Ovary (tissue), 9 donors: Measurements from ENCODE around the gene MYOZ3. TPM values are rescaled to one million over a fixed set of nuclear protein-coding genes. Genes with fewer than 3 reads are reported as not detected.

Source experiments
- DNase-seq, 5 donors: peaks; one replicate each; pipeline ENCODE4 v3.0.0-alpha.2; 2019 to 2020
- H3K27ac ChIP-seq, 2 donors: fragments of 200-600 bp; one replicate each; pipeline versions ENCODE4 v1.5.1 to v1.8.0; 2019 to 2022
- H3K27me3 ChIP-seq: fragments of 200-600 bp; one replicate; pipeline ENCODE4 v1.8.0; 2022
- H3K36me3 ChIP-seq: fragments of 200-600 bp; sonication (generic); one replicate; pipeline ENCODE4 v1.5.1; 2019
- H3K4me1 ChIP-seq: one replicate; pipeline ENCODE4 v1.8.1; 2013; ENCODE audit warnings: mild to moderate bottlenecking, moderate library complexity; ENCODE audit not compliant: insufficient read depth
- H3K4me3 ChIP-seq: fragments of 200-600 bp; sonication (generic); one replicate; pipeline ENCODE4 v1.5.1; 2017
- H3K9me3 ChIP-seq, 2 donors: fragments of 200-600 bp in 1 of 2; sonication (generic) in 1 of 2; one replicate each; pipeline versions ENCODE4 v1.5.1 to v1.8.1; 2013 to 2019; ENCODE audit warnings: mild to moderate bottlenecking in 1 of 2, moderate library complexity in 1 of 2
- CTCF ChIP-seq, 3 donors: fragments of 450-650 bp in 2 of 3; fragments of 200-600 bp in 1 of 3; IDR thresholded peaks; one replicate each; pipeline versions ENCODE4 v1.5.1 to v1.8.0; 2016 to 2022; ENCODE audit warnings: antibody characterized with exemption in 3 of 3, mild to moderate bottlenecking in 1 of 3
- EP300 ChIP-seq: sonication (generic); formaldehyde crosslinking; IDR thresholded peaks from one replicate; pipeline ENCODE4 v1.6.1; 2017; ENCODE audit warnings: antibody characterized with exemption
- POLR2A ChIP-seq: fragments of 450-650 bp; IDR thresholded peaks from one replicate; pipeline ENCODE4 v1.6.1; 2017; ENCODE audit warnings: antibody characterized with exemption, mild to moderate bottlenecking, moderate library complexity
- WGBS, 3 donors: extraction: QIAGEN DNeasy Blood & Tissue Kit in 1 of 3; methylation state at CpG; one replicate each; pipeline versions ENCODE4 v1.1.5 to v1.1.7; 2013 to 2017; 5-methylcytosine and 5-hydroxymethylcytosine counted together
- intact Hi-C, 4 donors: fragments of 100-400 bp; cut with DNase I; formaldehyde crosslinking; loops; one replicate each; pipeline versions ENCODE4 v1.11.0 to v1.15.1; 2022 to 2023
- polyA plus RNA-seq, 2 donors: library from polyadenylated mRNA; stranded (reverse); fragments of 200-250 nt in 1 of 2; fragments of 350-450 nt in 1 of 2; fragmentation: Illumina TruSeq in 1 of 2; extraction: RNeasy Lipid Tissue Mini Kit (QIAGEN cat#74804) in 1 of 2; gene quantifications; one replicate each; pipeline ENCODE4 v1.2.3, GENCODE V29; 2013 to 2014
- total RNA-seq, 7 donors: library from RNA; depleted of rRNA in 2 of 7; stranded (reverse); fragments of >200 nt in 2 of 7; fragmentation: NEBNext Ultra II Directional in 3 of 7; extraction: Animal tissue kit (Norgen Biotek cat#: 25700) in 3 of 7; gene quantifications; one replicate each; pipeline versions ENCODE4 v1.1.0 to v1.2.4, GENCODE V29; 2016 to 2023
- donor health status: DM: no; HTN: no; CAD: no; lungs with moderate emphysema.
- donor health status: DM: no; HTN: no; CAD: no.
- donor health status: Bipolar disorder and iron deficiency.
- donor health status: DM: yes; HTN: yes; CAD: no.
- donor health status: DM: no; HTN: no; CAD: no.
- donor health status: DM: yes; HTN: yes; CAD: no.

MYOZ3 gene
- total and polyA plus RNA-seq, 9 donors, result 0.36 to 2.7 (median 1.6) TPM

- WGBS, 3 donors, result 81 to 93% (median 85%) methylated on average over 3 of the region's 3 CpGs
- Histone ChIP-seq H3K27me3 (no peaks in the 10 kb centered on the region), H3K36me3 (no peaks in the 10 kb centered on the region), H3K4me1 (no peaks in the 10 kb centered on the region), H3K9me3 (no peaks in the 10 kb centered on the region), H3K4me3 (no peak overlapping the region), H3K27ac (no peak overlapping the region)
- TF ChIP-seq POLR2A (no peak), EP300 (no peak), CTCF (IDR thresholded peaks at IDR 0.05) (no peak)
- intact Hi-C loops, result no loop called here
- no peak for DNase-seq
Observed at GRCh38 chr5:150692276-150692675, 31.2 kb downstream of the MYOZ3 start.

GRCh38 chr5:150694612-150695011 is 33.6 kb downstream of the MYOZ3 start:
- intact Hi-C loops, result no loop called here
- WGBS, 3 donors, result 52 to 63% (median 59%) methylated on average over 3 of the region's 3 CpGs
- H3K4me1 ChIP-seq, result peaks cover 5% of the 10 kb centered on the region

GRCh38 chr5:150700246-150700593 is 39.2 kb downstream of the MYOZ3 start:
- peak overlapping the region; percentile 94 for H3K4me3 ChIP-seq
- intact Hi-C loops, result loop anchor here in 1 of 4 donors (10.0 kb wide), 1 partner anchor 45 kb away; no protein-coding TSS in a partner anchor
- no peaks in the 10 kb centered on the region for H3K9me3 ChIP-seq
- 0 to 1% (median 0%) methylated on average over 15 of the region's 15 CpGs for WGBS, 3 donors
- no peaks in the 10 kb centered on the region for H3K27me3 ChIP-seq
- TF ChIP-seq POLR2A (no peak), CTCF (IDR thresholded peaks at IDR 0.05) (no peak), EP300 (no peak)
- peaks cover 5% of the 10 kb centered on the region for H3K4me1 ChIP-seq
- DNase-seq, result no peak
- no peaks in the 10 kb centered on the region for H3K36me3 ChIP-seq
- H3K27ac ChIP-seq, result peak overlapping the region; percentile 80 to 89

More at GRCh38 chr5:150694612-150695011, 33.6 kb downstream of the MYOZ3 start:
- Histone ChIP-seq H3K36me3 (no peaks in the 10 kb centered on the region), H3K27me3 (no peaks in the 10 kb centered on the region), H3K9me3 (no peaks in the 10 kb centered on the region), H3K4me3 (no peak overlapping the region), H3K27ac (no peak overlapping the region)
- no peak for DNase-seq
- TF ChIP-seq EP300 (no peak), CTCF (IDR thresholded peaks at IDR 0.05) (no peak), POLR2A (no peak)

GRCh38 chr5:150700594-150701377 is 39.7 kb downstream of the MYOZ3 start, which contains the start of gene RBM22:
Gene RBM22 (minus strand): TSS chr5:150701062. CDS start chr5:150700985, 77 bp downstream.
- intact Hi-C loops, result loop anchor here in 1 of 4 donors (10.0 kb wide), 1 partner anchor 46 kb away; no protein-coding TSS in a partner anchor
- Histone ChIP-seq H3K27ac (peak within 1 kb of the TSS; percentile 80 to 89), H3K4me1 (peaks cover 5% of the 10 kb centered on the region), H3K27me3 (no peaks in the 10 kb centered on the region), H3K4me3 (peak within 1 kb of the TSS; percentile 94), H3K36me3 (no peaks in the 10 kb centered on the region), H3K9me3 (no peaks in the 10 kb centered on the region)
- TF ChIP-seq POLR2A (peak; percentile 68), EP300 (peak; percentile 48), CTCF (IDR thresholded peaks at IDR 0.05) (peak; percentile 39 to 74 (median 61))
- DNase-seq, result peak; percentile 90 to 95 (median 92)
- WGBS, 3 donors, result 0% methylated on average over 56 to 59 of the region's 59 CpGs
